ENCODE results near the gene SH2D2A.

SH2D2A gene

DNA sequence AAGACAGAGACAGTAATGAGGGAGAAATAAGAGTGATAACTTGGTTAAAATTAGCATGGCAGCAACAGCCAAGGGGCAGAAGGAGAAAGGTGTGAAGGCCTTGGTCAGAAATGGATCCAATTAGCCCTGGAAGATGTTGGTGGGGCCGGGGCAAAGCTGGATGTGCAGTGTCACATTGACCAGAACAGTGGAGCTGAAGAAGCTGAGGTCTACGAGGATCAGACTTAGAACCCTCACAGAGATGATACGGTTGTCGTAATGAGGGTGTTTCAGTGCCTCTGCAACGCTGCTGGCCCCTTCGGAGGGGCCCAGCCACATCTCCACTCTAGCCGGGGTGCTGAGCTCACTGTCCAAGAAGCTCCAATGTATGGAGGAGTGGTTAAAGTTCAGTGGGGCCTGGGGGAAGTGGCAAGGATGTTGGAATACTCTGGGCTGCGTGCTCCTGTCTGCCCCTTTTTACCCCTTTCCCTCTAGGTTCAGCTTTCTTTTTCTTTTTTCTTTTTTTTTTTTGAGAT is 14.2 kb downstream of the SH2D2A start:
- no peak for DNase-seq

DNA sequence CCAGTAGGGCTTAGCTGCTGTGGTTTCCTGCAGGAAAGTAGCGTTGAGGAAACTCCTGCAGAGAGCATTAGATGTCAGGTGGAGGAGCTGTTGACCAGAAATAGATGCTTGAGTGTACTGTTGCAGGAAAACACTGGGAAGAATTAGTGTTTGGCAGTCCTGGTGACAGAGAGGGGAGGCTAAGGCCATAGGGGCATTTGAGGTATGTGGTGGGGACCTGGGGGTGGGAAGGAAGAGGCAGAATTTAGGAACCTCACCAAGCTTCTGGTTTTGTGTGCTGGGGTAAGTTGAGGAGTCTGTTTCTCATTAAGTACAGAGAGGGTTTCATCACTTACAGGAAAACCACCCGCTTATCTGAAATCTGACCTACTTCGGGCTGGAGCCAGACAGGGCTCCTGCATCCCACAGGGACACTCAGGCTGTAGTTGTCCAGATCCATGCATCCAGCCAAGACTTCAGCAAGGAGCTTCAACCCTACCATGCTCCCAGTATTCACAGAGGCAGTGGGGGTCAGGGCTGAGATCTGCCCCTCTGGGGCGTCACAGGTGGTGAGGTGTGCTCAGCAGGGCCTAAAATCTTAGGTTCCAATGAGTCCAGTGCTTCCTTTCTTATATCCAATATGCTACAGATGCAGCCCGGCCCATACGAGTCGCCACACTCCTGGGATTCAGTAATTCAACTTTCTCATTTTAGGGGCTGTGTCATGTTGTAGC is 15.1 kb downstream of the SH2D2A start:
- DNase-seq = peak; percentile 49 to 70

DNA sequence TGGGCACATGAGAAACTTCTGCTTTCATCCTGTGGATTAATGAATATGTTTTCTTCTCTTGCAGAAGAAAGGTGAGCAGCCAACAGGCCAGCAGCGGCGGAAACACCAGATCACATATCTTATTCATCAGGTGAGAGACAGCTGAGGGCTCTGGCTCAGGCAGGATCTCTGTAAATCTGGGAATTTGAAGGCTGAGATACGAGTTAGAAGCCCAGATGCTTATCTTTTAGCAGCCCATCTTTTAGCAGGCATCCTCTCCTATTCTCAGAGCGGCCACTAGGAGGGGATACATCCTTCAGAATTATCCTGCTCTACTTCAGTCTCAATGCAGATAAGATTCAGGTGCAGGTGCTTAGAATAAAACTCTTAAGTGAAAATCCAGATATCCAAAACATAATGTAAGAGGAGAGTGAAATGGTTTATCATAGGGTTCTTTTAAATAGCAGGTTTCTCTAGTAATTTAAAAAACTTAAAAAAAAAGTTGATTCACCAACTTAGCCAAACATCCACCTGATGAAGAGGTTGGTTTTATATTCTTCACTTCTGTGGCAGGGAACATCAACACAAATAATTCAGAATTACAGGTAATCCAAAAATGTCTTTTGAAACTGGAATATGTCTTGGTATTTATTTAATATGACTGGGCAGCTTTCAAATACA is 19.3 kb downstream of the SH2D2A start:
- peak; percentile 58 to 81 for DNase-seq

GRCh38 chr1:156796340-156797097 is 20.1 kb downstream of the SH2D2A start:
- DNase-seq = no peak

DNA sequence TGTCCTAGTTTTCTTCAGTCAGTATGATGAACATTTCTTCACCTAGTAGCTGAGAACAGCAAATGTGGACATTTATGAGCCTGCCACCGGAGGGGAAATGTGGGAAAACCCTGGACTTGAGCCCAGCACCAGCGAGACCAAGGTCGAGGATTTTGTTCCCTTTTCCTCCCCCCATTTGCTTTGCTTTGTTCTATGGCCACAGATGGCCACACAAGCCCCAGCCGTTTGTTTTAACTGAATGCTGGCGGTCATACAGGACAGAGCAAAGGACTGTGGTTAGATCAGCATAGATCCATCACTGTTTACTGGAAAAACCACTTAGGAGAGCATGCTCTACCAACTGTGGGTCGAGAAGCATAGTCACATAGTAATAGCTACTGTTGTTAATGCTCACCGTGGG is 20.9 kb downstream of the SH2D2A start:
- DNase-seq = no peak

DNA sequence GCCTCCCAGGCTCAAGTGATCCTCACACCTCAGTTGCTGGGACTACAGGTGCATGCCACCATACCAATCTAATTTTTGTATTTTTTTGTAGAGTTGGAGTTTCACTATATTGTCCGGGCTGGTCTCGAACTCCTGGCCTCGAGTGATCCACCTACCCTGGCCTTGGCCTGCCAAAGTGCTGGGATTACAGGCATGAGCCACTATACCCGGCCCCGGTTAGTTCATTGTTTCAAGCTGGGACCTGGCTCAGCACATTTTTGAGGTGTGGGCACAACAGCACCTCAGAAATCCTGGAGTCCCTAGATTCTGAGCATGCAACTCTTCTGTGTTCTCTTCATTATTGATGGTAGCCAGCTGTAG is 21.3 kb downstream of the SH2D2A start:
- DNase-seq = no peak

DNA sequence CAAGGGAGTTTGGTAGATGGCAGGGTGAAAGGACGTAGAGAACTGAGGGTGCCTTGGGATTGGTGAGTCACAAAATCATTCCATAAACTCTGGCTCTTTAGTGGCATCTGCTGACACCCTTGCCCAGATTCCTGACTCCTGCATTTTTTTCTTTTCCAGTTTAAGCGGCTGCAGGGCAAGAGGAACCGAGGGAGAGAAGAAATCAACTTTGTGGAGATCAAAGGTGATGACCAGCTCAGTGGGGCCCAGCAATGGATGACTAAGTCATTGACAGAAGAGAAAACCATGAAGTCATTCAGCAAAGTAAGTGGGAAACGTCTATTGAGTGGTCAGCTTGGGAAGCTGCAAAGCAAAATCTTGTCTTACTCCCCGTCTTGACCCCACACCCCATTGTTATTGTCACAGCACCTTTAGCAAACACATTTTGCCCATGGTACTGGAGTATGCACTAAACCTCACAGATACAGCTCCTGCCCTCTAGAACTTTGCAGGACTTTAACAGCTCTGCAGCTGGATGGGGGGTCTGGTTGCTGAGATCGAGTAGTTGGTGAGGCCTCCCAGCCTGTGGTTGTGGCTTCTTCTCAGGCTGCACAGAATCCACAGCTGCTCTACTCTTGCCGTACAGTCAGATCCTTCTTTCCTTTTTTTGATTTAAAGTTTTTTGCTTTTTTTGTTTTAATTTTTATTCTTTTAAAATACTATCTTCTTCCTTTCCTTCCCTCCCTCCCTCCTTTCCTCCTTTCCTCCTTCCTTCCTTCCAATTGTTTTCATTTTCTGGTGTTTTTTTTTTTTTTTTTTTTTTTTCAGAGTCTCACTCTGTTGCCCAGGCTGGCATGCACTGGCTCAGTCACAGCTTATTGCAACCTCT is 21.9 kb downstream of the SH2D2A start:
- no peak for DNase-seq

DNA sequence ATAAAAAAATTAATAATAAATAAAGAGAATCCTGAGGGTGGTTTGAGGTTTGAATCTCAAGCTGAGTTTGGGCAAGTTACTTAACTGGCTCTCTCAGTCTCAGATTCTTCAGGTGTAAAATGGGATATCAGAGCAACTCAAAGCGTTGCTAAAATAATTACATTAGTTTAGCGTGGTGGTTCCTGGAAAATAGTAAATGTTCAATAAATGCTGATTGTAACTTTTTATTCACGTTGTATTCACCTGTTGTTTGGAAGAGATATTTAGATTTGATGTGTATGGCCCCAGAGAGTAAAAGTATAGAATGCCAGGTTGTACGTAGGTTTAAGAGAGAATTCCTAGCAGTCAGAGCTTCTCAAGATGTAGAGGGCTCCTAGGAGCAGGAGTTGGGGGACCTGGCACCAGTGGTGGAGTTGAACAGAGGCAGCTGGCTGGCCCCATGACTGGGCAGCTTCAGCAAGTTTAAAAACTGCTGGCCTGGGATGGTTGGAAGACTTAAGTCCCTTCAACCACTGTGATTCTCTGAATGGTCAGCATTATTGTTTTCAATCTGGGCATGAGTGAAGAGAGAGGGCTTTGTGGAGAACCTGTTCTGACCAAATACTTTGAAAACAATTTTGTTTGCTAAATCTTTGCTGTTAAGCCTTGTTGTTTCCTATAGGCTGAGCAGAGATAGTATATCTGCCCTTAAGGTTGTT is 26.9 kb downstream of the SH2D2A start:
- DNase-seq = no peak

- DNase-seq = no peak
Observed at GRCh38 chr1:156788136-156788535, 28.5 kb downstream of the SH2D2A start.

GRCh38 chr1:156786640-156787039 is 30.0 kb downstream of the SH2D2A start:
- no peak for DNase-seq

DNA sequence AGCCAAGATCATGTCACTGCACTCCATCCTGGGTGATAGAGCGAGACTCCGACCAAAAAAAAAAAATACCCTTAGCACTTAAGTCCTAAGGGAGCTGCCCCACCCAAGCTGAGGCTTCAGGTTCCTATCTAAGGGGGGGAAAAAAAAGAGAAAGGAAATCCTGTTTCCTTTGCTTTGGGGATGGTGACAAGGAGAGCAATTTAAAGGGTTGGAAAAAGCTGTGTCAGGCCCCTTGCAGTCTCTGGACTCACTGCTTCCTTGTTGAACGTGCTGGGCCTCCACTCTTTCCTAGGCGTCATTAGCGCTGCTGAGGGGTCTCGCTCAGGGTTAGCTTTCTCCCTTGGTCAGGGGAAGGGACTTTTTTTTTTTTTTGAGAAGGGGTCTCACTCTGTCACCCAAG is 31.2 kb downstream of the SH2D2A start:
- DNase-seq = no peak

DNA sequence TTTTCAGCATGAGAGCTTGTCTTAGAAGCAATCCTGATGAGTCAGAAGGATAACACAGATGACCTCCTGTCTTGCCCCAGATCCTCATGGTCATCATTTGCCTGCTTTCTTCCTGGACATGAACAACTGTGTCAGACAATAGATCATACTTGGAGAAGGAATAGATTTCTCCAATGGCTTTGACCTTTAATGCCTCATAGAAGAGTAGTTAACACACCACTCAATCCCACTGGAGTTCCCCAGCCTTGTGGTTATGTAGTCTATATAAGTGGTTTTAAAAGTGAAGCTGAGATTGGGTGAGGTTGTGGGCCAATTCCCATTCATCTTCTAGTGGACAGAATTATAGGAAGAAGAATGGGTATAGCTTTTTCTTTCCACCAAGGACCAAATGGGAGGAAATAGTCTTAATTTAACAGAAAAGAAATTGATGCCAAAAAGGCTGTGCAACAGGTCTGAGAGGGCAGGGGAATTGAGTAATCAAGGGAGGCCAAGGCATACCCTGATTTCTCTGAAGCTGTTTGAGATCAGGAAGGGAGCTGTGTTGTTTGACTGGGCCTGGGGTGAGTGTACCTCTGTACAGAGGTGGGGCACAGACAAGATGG is 35.0 kb downstream of the SH2D2A start:
- DNase-seq = no peak

GRCh38 chr1:156777573-156777972 is 39.1 kb downstream of the SH2D2A start:
- DNase-seq = no peak

DNA sequence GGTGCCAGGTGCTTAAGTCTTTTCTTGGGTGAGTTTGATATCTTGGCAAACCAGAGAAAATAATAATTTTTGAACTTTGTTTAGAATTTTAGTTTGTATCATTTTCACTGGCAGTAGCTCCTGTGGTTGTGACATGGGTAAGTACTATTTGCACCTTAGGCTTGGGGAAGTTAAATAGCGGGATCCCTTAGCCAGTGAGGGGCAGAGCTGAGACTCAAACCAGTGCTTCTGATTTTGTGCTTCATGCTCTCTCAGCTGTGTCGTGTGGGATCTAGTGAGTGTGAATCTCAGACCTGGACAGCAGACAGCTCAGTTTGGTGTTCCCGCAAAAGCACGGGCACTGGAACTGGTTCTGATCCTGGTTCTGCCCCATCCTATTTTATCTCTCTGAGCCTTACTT is 39.7 kb downstream of the SH2D2A start:
- peak in 1 of 2 experiments; percentile 15 for DNase-seq

- no peak for DNase-seq
Observed at GRCh38 chr1:156775799-156776198, 40.8 kb downstream of the SH2D2A start.

DNA sequence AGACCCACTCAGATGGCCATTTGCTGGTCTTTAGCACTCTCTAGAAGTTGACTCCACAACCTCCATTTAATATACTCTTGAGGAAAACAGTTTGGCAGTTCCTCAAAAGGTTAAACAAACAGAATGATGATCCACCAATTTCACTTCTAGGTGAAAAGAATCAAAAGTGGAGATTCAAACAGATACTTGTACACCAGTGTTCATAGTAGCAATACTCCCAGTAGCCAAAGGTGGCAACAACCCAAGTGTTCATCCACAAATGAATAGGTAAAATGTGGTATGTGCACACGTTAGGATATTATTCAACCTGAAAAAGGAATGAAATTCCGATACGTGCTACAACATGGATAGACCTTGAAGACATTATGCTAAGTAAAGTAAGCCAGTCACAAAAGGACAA is 43.0 kb downstream of the SH2D2A start:
- DNase-seq = no peak

GRCh38 chr1:156772728-156773497 is 43.7 kb downstream of the SH2D2A start:
- DNase-seq = no peak

- no peak for DNase-seq
Observed at GRCh38 chr1:156772222-156772621, 44.4 kb downstream of the SH2D2A start.

GRCh38 chr1:156768610-156769295 is 47.9 kb downstream of the SH2D2A start:
- DNase-seq = no peak

DNA sequence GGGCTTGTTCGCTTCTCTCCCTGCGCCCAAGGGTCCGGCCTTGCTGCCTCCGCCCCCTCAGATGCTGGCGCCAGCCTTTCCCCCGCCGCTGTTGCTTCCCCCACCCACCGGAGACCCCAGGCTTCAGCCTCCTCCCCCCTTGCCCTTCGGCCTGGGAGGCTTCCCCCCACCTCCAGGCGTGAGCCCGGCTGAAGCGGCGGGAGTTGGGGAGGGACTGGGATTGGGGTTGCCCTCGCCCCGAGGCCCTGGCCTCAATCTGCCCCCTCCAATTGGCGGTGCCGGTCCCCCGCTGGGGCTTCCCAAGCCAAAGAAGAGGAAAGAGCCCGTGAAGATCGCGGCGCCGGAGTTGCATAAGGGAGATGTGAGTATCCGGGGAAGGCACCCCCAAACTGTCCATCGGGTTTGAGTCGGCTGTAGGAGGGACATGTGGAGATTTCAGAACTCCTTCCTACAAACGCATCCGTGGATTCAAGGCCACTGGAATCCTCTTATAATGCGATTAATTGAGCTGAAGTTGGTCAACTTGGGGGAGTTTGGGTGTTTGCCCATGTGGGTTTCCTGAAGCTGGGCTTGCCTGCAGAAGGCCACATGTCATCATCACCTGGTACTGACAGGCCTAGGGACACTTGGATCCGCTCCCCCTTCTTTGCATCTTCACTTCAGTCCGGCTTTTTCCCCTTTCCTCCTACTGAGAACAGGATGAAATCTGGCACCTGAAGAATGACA is 48.6 kb downstream of the SH2D2A start:
- no peak for DNase-seq
